H1 (cell line): Measurements from ENCODE around the gene GRID2. TPM values are rescaled to one million over a fixed set of nuclear protein-coding genes. Genes with fewer than 3 reads are reported as not detected.

Experiments
- CHD7 ChIP-seq: fragments of 300-600 bp; sonication (generic); IDR thresholded peaks from 2 replicates; pipeline ENCODE4 v1.7.1; 2012; ENCODE audit warnings: low read length, moderate library complexity, mild to moderate bottlenecking, inconsistent platforms; ENCODE audit not compliant: insufficient replicate concordance
- CREB1 ChIP-seq: IDR thresholded peaks from 2 replicates; pipeline ENCODE4 v1.6.1; 2012; ENCODE audit warnings: inconsistent platforms
- EZH2 ChIP-seq: fragments of 200-600 bp; sonication (generic); IDR thresholded peaks from 2 replicates; pipeline ENCODE4 v1.7.1; 2012; ENCODE audit warnings: low read depth, mild to moderate bottlenecking, moderate library complexity, low read length, inconsistent platforms; ENCODE audit not compliant: severe bottlenecking
- KDM4A ChIP-seq: IDR thresholded peaks from one replicate; pipeline ENCODE4 v1.7.1; 2012; ENCODE audit warnings: low read depth, mild to moderate bottlenecking, moderate library complexity, low read length, inconsistent platforms; ENCODE audit not compliant: severe bottlenecking
- POLR2A ChIP-seq, 2 experiments: IDR thresholded peaks; 1 replicate in 1 of 2; 2 replicates in 1 of 2; pipeline ENCODE4 v1.6.1; 2011; ENCODE audit warnings: low read depth in 2 of 2, low read length in 2 of 2, mild to moderate bottlenecking in 2 of 2; ENCODE audit errors: control extremely low read depth in 1 of 2
- polyA plus RNA-seq, 7 experiments: library from polyadenylated mRNA; depleted of rRNA in 3 of 7; stranded (reverse) in 5 of 7; unstranded in 2 of 7; fragments of >200 nt in 5 of 7; fragments of 200-250 nt in 2 of 7; gene quantifications; 1 replicate in 5 of 7; 2 replicates in 1 of 7; 4 replicates in 1 of 7; pipeline versions ENCODE4 v1.2.1 to v1.2.3, GENCODE V29; 2011 to 2013; ENCODE audit warnings: missing spikeins in 2 of 7, mixed read lengths in 2 of 7
- total RNA-seq: library from RNA; stranded (reverse); fragmentation: NEBNext Ultra II Directional; extraction: Animal tissue kit (Norgen Biotek cat#: 25700); gene quantifications from 2 replicates; pipeline ENCODE4 v1.2.1, GENCODE V29; 2021

Gene GRID2
- total and polyA plus RNA-seq, 2 of the 8 experiments (the other 6 are each of a cell fraction or from before 2014, with no cell fraction given): 31.1 to 81.9 TPM

- TF ChIP-seq CHD7 (no peak), CREB1 (no peak), EZH2 (no peak), POLR2A (IDR thresholded peaks at IDR 0.05; ENCODE audit: control extremely low read depth in 1 of 2, low read depth in 2 of 2, low read length in 2 of 2) (no peak), KDM4A (no peak)
- TF ChIP-seq, all 59 proteins: peak for 0
Measured at GRCh38 chr4:93179044-93179443, 875.3 kb downstream of the GRID2 start (continued).
